MG63 (cell line): ENCODE measurements around the gene C1QB. TPM values are rescaled to one million over a fixed set of nuclear protein-coding genes. Genes with fewer than 3 reads are reported as not detected.

Experiments used
- DNase-seq: peaks from one replicate; pipeline ENCODE4 v3.0.0-alpha.2; 2020
- H3K27me3 ChIP-seq: fragments of 250-450 bp; sonication (Bioruptor Pico); 2 replicates; pipeline ENCODE4 v1.5.1; 2020; ENCODE audit warnings: mild to moderate bottlenecking, moderate library complexity
- H3K36me3 ChIP-seq: fragments of 250-450 bp; sonication (Bioruptor Pico); 2 replicates; pipeline ENCODE4 v1.5.1; 2020; ENCODE audit warnings: mild to moderate bottlenecking, moderate library complexity
- H3K4me3 ChIP-seq: fragments of 250-450 bp; sonication (Bioruptor Pico); 2 replicates; pipeline ENCODE4 v1.5.1; 2020; ENCODE audit warnings: mild to moderate bottlenecking, moderate library complexity
- H3K9me3 ChIP-seq: fragments of 250-450 bp; sonication (Bioruptor Pico); 2 replicates; pipeline ENCODE4 v1.5.1; 2020; ENCODE audit warnings: mild to moderate bottlenecking, moderate library complexity
- total RNA-seq: library from RNA; depleted of rRNA; stranded (reverse); fragments of >200 nt; shearing (Covaris generic); gene quantifications from 2 replicates; pipeline ENCODE4 v1.2.3, GENCODE V29; 2014; ENCODE audit warnings: low replicate concordance; rRNA removed

The C1QB gene
- not detected in 2 replicates for total RNA-seq

- no peaks in the 10 kb centered on the region for H3K36me3 ChIP-seq
- peaks cover 23% of the 10 kb centered on the region for H3K27me3 ChIP-seq
- no peaks in the 10 kb centered on the region for H3K9me3 ChIP-seq
- no peak within 1 kb of the TSS for H3K4me3 ChIP-seq
- no peak for DNase-seq
Observed at GRCh38 chr1:22652881-22653316, at the start of gene C1QB. TSS of gene C1QB (plus strand) at chr1:22653236. CDS start at chr1:22659463, 6,227 bp downstream.

- Histone ChIP-seq H3K4me3 (no peak overlapping the region), H3K36me3 (no peaks in the 10 kb centered on the region), H3K27me3 (peaks cover 33% of the 10 kb centered on the region), H3K9me3 (no peaks in the 10 kb centered on the region)
- DNase-seq = no peak
Observed at GRCh38 chr1:22606161-22606560, 46.9 kb upstream of the C1QB start.

GRCh38 chr1:22607154-22607553 lies 45.9 kb upstream of the C1QB start:
- peaks cover 38% of the 10 kb centered on the region for H3K27me3 ChIP-seq
- H3K4me3 ChIP-seq = no peak overlapping the region
- no peak for DNase-seq
- no peaks in the 10 kb centered on the region for H3K36me3 ChIP-seq
- H3K9me3 ChIP-seq = no peaks in the 10 kb centered on the region

- no peak for DNase-seq
- Histone ChIP-seq H3K9me3 (no peaks in the 10 kb centered on the region), H3K4me3 (no peak overlapping the region), H3K36me3 (no peaks in the 10 kb centered on the region), H3K27me3 (peaks cover 44% of the 10 kb centered on the region)
Observed at GRCh38 chr1:22608361-22608760, 44.7 kb upstream of the C1QB start.

- no peak for DNase-seq
- Histone ChIP-seq H3K36me3 (no peaks in the 10 kb centered on the region), H3K4me3 (no peak overlapping the region), H3K9me3 (no peaks in the 10 kb centered on the region), H3K27me3 (peaks cover 43% of the 10 kb centered on the region)
Observed at GRCh38 chr1:22609291-22609690, 43.7 kb upstream of the C1QB start.

- Histone ChIP-seq H3K9me3 (no peaks in the 10 kb centered on the region), H3K27me3 (peaks cover 40% of the 10 kb centered on the region), H3K36me3 (no peaks in the 10 kb centered on the region), H3K4me3 (no peak overlapping the region)
- DNase-seq = peak; percentile 42
Observed at GRCh38 chr1:22611530-22611947, 41.5 kb upstream of the C1QB start.

GRCh38 chr1:22612671-22613571 lies 40.1 kb upstream of the C1QB start:
- no peak for DNase-seq

GRCh38 chr1:22613572-22613918 lies 39.5 kb upstream of the C1QB start:
- no peak overlapping the region for H3K4me3 ChIP-seq
- no peaks in the 10 kb centered on the region for H3K9me3 ChIP-seq
- peaks cover 47% of the 10 kb centered on the region for H3K27me3 ChIP-seq
- DNase-seq = no peak
- H3K36me3 ChIP-seq = no peaks in the 10 kb centered on the region

More at GRCh38 chr1:22612671-22613571, 40.1 kb upstream of the C1QB start:
- Histone ChIP-seq H3K4me3 (no peak overlapping the region), H3K36me3 (no peaks in the 10 kb centered on the region), H3K27me3 (peaks cover 41% of the 10 kb centered on the region), H3K9me3 (no peaks in the 10 kb centered on the region)

- H3K9me3 ChIP-seq = no peaks in the 10 kb centered on the region
- H3K27me3 ChIP-seq = peaks cover 51% of the 10 kb centered on the region
- DNase-seq = no peak
- no peak overlapping the region for H3K4me3 ChIP-seq
- no peaks in the 10 kb centered on the region for H3K36me3 ChIP-seq
Observed at GRCh38 chr1:22613951-22614350, 39.1 kb upstream of the C1QB start.

GRCh38 chr1:22615886-22616285 lies 37.1 kb upstream of the C1QB start:
- Histone ChIP-seq H3K4me3 (no peak overlapping the region), H3K27me3 (peaks cover 64% of the 10 kb centered on the region), H3K36me3 (no peaks in the 10 kb centered on the region), H3K9me3 (no peaks in the 10 kb centered on the region)
- no peak for DNase-seq

GRCh38 chr1:22616571-22616970 lies 36.5 kb upstream of the C1QB start:
- Histone ChIP-seq H3K4me3 (no peak overlapping the region), H3K27me3 (peaks cover 65% of the 10 kb centered on the region), H3K36me3 (no peaks in the 10 kb centered on the region), H3K9me3 (no peaks in the 10 kb centered on the region)
- DNase-seq = no peak

- H3K9me3 ChIP-seq = no peaks in the 10 kb centered on the region
- H3K4me3 ChIP-seq = no peak overlapping the region
- no peak for DNase-seq
- H3K27me3 ChIP-seq = peaks cover 68% of the 10 kb centered on the region
- H3K36me3 ChIP-seq = no peaks in the 10 kb centered on the region
Observed at GRCh38 chr1:22618056-22618455, 35.0 kb upstream of the C1QB start.

GRCh38 chr1:22619252-22619651 lies 33.8 kb upstream of the C1QB start:
- Histone ChIP-seq H3K9me3 (no peaks in the 10 kb centered on the region), H3K36me3 (no peaks in the 10 kb centered on the region), H3K4me3 (no peak overlapping the region), H3K27me3 (peaks cover 62% of the 10 kb centered on the region)
- DNase-seq = no peak

- Histone ChIP-seq H3K27me3 (peaks cover 60% of the 10 kb centered on the region), H3K9me3 (no peaks in the 10 kb centered on the region), H3K36me3 (no peaks in the 10 kb centered on the region), H3K4me3 (no peak overlapping the region)
- DNase-seq = no peak
Observed at GRCh38 chr1:22619798-22620197, 33.2 kb upstream of the C1QB start.

- Histone ChIP-seq H3K27me3 (peaks cover 55% of the 10 kb centered on the region), H3K4me3 (no peak overlapping the region), H3K36me3 (no peaks in the 10 kb centered on the region), H3K9me3 (no peaks in the 10 kb centered on the region)
- DNase-seq = no peak
Observed at GRCh38 chr1:22621761-22622160, 31.3 kb upstream of the C1QB start.

GRCh38 chr1:22625262-22625925 lies 27.6 kb upstream of the C1QB start:
- DNase-seq = no peak
- H3K4me3 ChIP-seq = no peak overlapping the region
- H3K27me3 ChIP-seq = peaks cover 33% of the 10 kb centered on the region
- no peaks in the 10 kb centered on the region for H3K36me3 ChIP-seq
- no peaks in the 10 kb centered on the region for H3K9me3 ChIP-seq

GRCh38 chr1:22626237-22627157 lies 26.5 kb upstream of the C1QB start:
- no peaks in the 10 kb centered on the region for H3K36me3 ChIP-seq
- no peak overlapping the region for H3K4me3 ChIP-seq
- no peaks in the 10 kb centered on the region for H3K9me3 ChIP-seq
- H3K27me3 ChIP-seq = peaks cover 36% of the 10 kb centered on the region
- no peak for DNase-seq
